A172 (cell line): Measurements from ENCODE around the gene SYT11. TPM values are rescaled to one million over a fixed set of nuclear protein-coding genes. Genes with fewer than 3 reads are reported as not detected.
"Not testable (repeated sequence)": the region's sequence is repeated elsewhere in the genome, so short reads cannot be mapped to it uniquely, and the experiment has no call there.

Experiments used
- DNase-seq: peaks from one replicate; pipeline ENCODE4 v3.0.0-alpha.2; 2015; ENCODE audit warnings: low spot score
- total RNA-seq: library from RNA; depleted of rRNA; stranded (reverse); fragments of >200 nt; shearing (Covaris generic); gene quantifications from 2 replicates; pipeline ENCODE4 v1.2.3, GENCODE V29; 2014

The SYT11 gene
- total RNA-seq, 1 experiment from 2014 or later = 64.5 TPM

GRCh38 chr1:155859881-155860871, 809 bp downstream of the SYT11 start:
- peak; percentile 87 for DNase-seq

- no peak for DNase-seq
Measured at GRCh38 chr1:155860970-155861510, 1.7 kb downstream of the SYT11 start.

- no peak for DNase-seq
Measured at GRCh38 chr1:155861896-155862295, 2.5 kb downstream of the SYT11 start.

- no peak for DNase-seq
Measured at GRCh38 chr1:155864393-155864792, 5.0 kb downstream of the SYT11 start.

GRCh38 chr1:155867766-155868165, 8.4 kb downstream of the SYT11 start:
- no peak for DNase-seq

- DNase-seq = no peak
Measured at GRCh38 chr1:155871390-155871789, 12.0 kb downstream of the SYT11 start.

GRCh38 chr1:155872527-155872926, 13.2 kb downstream of the SYT11 start:
- DNase-seq = no peak

- peak; percentile 79 for DNase-seq
Measured at GRCh38 chr1:155873860-155874259, 14.5 kb downstream of the SYT11 start.

GRCh38 chr1:155877945-155878344, 18.6 kb downstream of the SYT11 start:
- DNase-seq = no peak

- no peak for DNase-seq
Measured at GRCh38 chr1:155880251-155880650, 20.9 kb downstream of the SYT11 start.

- no peak for DNase-seq
Measured at GRCh38 chr1:155880950-155881349, 21.6 kb downstream of the SYT11 start.

- DNase-seq = no peak
Measured at GRCh38 chr1:155882235-155882634, 22.9 kb downstream of the SYT11 start.

- no peak for DNase-seq
Measured at GRCh38 chr1:155882766-155883165, 23.4 kb downstream of the SYT11 start.

GRCh38 chr1:155884031-155884960, 24.9 kb downstream of the SYT11 start:
- no peak for DNase-seq

- DNase-seq = no peak
Measured at GRCh38 chr1:155884982-155885381, 25.6 kb downstream of the SYT11 start.

GRCh38 chr1:155888481-155888880, 29.1 kb downstream of the SYT11 start:
- no peak for DNase-seq

GRCh38 chr1:155889566-155889965, 30.2 kb downstream of the SYT11 start:
- DNase-seq = no peak

GRCh38 chr1:155890251-155890650, 30.9 kb downstream of the SYT11 start:
- DNase-seq = no peak

- peak; percentile 94 for DNase-seq
Measured at GRCh38 chr1:155892796-155893195, 33.4 kb downstream of the SYT11 start.

GRCh38 chr1:155893389-155894142, 34.2 kb downstream of the SYT11 start:
- peak; percentile 98 for DNase-seq

- DNase-seq = not testable (repeated sequence)
Measured at GRCh38 chr1:155895617-155896016, 36.2 kb downstream of the SYT11 start.
